GM13976 (cell line): Measurements from ENCODE around the gene FAM221A.
A peak's percentile ranks its signal among the peaks of the same experiment; 100 is the strongest.
"Not testable (repeated sequence)": the region's sequence is repeated elsewhere in the genome, so short reads cannot be mapped to it uniquely, and the experiment has no call there.

Experiments used
- DNase-seq: peaks from one replicate; pipeline ENCODE4 v3.0.0; 2012; ENCODE audit warnings: low spot score
- CTCF ChIP-seq: IDR thresholded peaks from 2 replicates; pipeline ENCODE4 v1.5.1; 2012; ENCODE audit warnings: borderline replicate concordance, mild to moderate bottlenecking; ENCODE audit not compliant: insufficient read depth; ENCODE audit errors: extremely low read depth, missing control alignments, control extremely low read depth
- in situ Hi-C: fragments of 300-500 bp; cut with MboI; formaldehyde crosslinking; loops from one replicate; pipeline ENCODE4 v1.12.0; 2022; ENCODE audit warnings: low sequenced_read_pairs, mixed read lengths, inconsistent platforms; ENCODE audit not compliant: unreplicated experiment

Gene FAM221A

DNA sequence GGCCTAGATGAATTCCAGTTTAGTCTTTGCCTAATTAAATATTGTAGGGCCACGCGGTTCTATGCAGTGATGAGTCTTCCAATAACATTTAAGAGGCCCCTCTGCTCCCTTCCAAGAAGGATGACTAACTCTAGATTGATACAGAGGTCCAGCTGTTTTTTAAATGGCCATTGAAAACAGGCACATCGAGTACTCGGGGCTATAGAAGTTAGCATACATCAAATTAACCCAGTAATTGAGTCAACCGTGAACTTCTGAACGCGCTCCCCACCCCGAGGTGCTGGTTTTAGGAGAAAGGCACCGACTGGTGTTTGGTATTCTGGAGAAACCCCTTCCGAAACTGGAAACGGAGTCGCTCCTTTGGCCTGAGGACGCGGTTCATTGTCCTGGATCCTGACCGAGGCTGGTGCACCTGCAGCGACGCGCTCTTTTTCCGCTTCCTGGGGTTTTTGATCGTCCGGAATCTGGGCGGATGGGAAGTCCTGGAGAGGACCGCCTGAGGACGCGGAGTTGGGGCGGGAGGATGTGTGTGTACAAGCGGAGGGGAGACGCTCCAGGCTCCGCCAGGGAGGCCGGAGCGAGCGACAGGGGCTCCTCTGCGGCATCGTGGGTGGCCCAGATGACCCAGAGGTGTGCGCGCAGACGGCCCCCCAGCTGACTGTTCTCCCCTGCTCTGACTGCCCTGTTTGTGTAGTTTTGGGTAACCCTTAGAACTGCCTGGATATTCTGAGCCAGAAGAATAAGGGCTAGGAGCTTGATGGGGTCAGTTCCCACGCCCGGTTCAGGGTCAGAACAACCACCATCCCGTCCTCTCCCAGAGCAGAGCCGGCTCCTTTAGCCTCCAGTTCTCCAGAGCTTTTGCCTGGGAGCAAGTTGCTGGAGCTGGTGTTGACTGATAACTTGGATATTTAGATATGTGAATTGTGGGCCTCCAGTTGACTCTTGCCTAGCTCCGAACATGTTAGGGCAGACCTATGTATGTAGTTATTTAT, 711 bp downstream of the FAM221A start:
- TF ChIP-seq CTCF: no peak
- in situ Hi-C loops: no loop called here
- DNase-seq: peak; percentile 57

- DNase-seq, in situ Hi-C loops: not testable (repeated sequence)
Measured at GRCh38 chr7:23684041-23684440, 4.0 kb downstream of the FAM221A start.

GRCh38 chr7:23685731-23686130, 5.7 kb downstream of the FAM221A start:
- no peak for TF ChIP-seq CTCF
- in situ Hi-C loops: no loop called here
- DNase-seq: no peak

- in situ Hi-C loops: no loop called here
- TF ChIP-seq CTCF: no peak
- DNase-seq: no peak
Measured at GRCh38 chr7:23687011-23687410, 7.0 kb downstream of the FAM221A start.

- TF ChIP-seq CTCF: no peak
- in situ Hi-C loops: no loop called here
- no peak for DNase-seq
Measured at GRCh38 chr7:23689165-23689564, 9.2 kb downstream of the FAM221A start.

DNA sequence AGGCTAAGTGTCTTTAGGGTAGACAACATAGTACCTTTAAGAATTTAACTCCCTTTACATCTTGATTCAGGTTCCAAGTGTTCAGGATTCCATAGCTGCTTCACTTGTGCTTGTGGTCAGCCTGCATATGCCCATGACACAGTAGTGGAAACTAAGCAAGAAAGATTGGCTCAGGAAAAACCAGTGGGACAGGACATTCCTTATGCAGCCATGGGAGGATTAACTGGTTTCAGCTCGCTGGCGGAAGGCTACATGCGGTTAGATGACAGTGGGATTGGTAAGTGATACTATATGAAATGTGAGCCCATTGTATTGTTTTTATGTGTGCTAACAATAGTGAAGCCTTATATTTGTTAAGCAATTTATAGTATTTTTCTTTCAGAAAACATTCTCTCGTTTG, 11.3 kb downstream of the FAM221A start:
- TF ChIP-seq CTCF: no peak
- no peak for DNase-seq
- in situ Hi-C loops: no loop called here

GRCh38 chr7:23693224-23693623, 13.2 kb downstream of the FAM221A start:
- no peak for DNase-seq
- TF ChIP-seq CTCF: no peak
- in situ Hi-C loops: no loop called here
